Tibial nerve (tissue), 4 donors: ENCODE results near the gene CTSF. TPM values are rescaled to one million over a fixed set of nuclear protein-coding genes. Genes with fewer than 3 reads are reported as not detected.
"Not testable (repeated sequence)": the region's sequence is repeated elsewhere in the genome, so short reads cannot be mapped to it uniquely, and the experiment has no call there.

Experiments
- DNase-seq, 2 donors: peaks; one replicate each; pipeline ENCODE4 v3.0.0-alpha.2; 2019; ENCODE audit warnings: low spot score in 2 of 2
- H3K27ac ChIP-seq, 4 donors: fragments of 200-600 bp; sonication (generic) in 3 of 4; one replicate each; pipeline ENCODE4 v1.5.1; 2017 to 2019; ENCODE audit warnings: mild to moderate bottlenecking in 1 of 4
- H3K27me3 ChIP-seq, 2 donors: fragments of 200-600 bp; sonication (generic) in 1 of 2; one replicate each; pipeline versions ENCODE4 v1.5.1 to v1.6.0; 2017 to 2019
- H3K36me3 ChIP-seq, 3 donors: fragments of 200-600 bp; sonication (generic); one replicate each; pipeline ENCODE4 v1.5.1; 2018 to 2019
- H3K4me1 ChIP-seq, 4 donors: fragments of 200-600 bp; sonication (generic) in 3 of 4; one replicate each; pipeline ENCODE4 v1.5.1; 2017 to 2019
- H3K4me3 ChIP-seq, 4 donors: fragments of 200-600 bp; sonication (generic) in 3 of 4; one replicate each; pipeline ENCODE4 v1.5.1; 2017 to 2019; ENCODE audit warnings: mild to moderate bottlenecking in 1 of 4, moderate library complexity in 1 of 4
- H3K9me3 ChIP-seq, 4 donors: fragments of 200-600 bp; sonication (generic) in 3 of 4; one replicate each; pipeline ENCODE4 v1.5.1; 2017 to 2019
- EP300 ChIP-seq, 2 donors: sonication (generic); formaldehyde crosslinking; IDR thresholded peaks; one replicate each; pipeline ENCODE4 v1.6.1; 2017; ENCODE audit warnings: antibody characterized with exemption in 2 of 2, mild to moderate bottlenecking in 1 of 2
- POLR2A ChIP-seq, 2 donors: fragments of 450-650 bp; IDR thresholded peaks; one replicate each; pipeline ENCODE4 v1.6.1; 2017; ENCODE audit warnings: antibody characterized with exemption in 2 of 2, mild to moderate bottlenecking in 2 of 2, moderate library complexity in 2 of 2
- WGBS, 2 donors: methylation state at CpG; one replicate each; pipeline ENCODE4 v1.1.5; 2018; 5-methylcytosine and 5-hydroxymethylcytosine counted together
- total RNA-seq, 4 donors: library from RNA; depleted of rRNA; stranded (reverse); fragments of >200 nt; gene quantifications; one replicate each; pipeline ENCODE4 v1.1.0, GENCODE V29; 2016
- TF ChIP-seq, protein P1 (sequence below), 5 experiments: fragments of 200-600 bp in 3 of 5; fragments of 450-650 bp in 2 of 5; sonication (generic) in 3 of 5; IDR thresholded peaks; one replicate each; pipeline ENCODE4 v1.5.1; 2016 to 2019; ENCODE audit warnings: antibody characterized with exemption in 5 of 5, mild to moderate bottlenecking in 3 of 5, moderate library complexity in 2 of 5

CTSF gene
- total RNA-seq, 4 donors from 2014 or later, result 102 to 322 (median 190) TPM

DNA sequence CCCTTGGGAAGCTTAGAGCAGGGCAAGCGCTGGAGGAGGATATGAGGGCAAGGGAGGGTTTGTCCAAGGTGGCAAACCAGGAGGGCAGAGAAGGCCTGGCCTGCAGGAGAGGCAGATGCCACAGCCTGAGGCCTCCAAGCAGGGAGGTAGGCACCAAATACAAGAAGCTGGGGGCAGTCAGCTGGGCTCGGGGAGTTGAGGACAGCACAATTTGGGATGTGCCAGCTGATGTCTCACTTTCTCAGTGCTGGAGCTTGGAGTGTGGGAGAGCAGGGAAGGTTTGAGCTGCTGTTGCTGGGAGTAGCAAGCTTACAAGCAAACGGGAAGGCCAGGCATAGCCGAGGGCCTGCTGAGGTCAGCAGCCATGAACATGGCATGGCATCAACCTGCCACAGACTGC is 26.5 kb downstream of the CTSF start:
- Histone ChIP-seq H3K36me3 (peaks cover 0 to 63% (median 0%) of the 10 kb centered on the region in 3 donors), H3K4me3 (no peak overlapping the region), H3K4me1 (peaks cover 4 to 43% (median 22%) of the 10 kb centered on the region in 4 donors), H3K27ac (no peak overlapping the region), H3K27me3 (no peaks in the 10 kb centered on the region), H3K9me3 (no peaks in the 10 kb centered on the region)
- DNase-seq, result no peak
- WGBS, 2 donors, result 80 to 85% methylated on average over 4 of the region's 4 CpGs
- no peak for TF ChIP-seq POLR2A (IDR thresholded peaks at IDR 0.05)
- TF ChIP-seq, protein P1, sequence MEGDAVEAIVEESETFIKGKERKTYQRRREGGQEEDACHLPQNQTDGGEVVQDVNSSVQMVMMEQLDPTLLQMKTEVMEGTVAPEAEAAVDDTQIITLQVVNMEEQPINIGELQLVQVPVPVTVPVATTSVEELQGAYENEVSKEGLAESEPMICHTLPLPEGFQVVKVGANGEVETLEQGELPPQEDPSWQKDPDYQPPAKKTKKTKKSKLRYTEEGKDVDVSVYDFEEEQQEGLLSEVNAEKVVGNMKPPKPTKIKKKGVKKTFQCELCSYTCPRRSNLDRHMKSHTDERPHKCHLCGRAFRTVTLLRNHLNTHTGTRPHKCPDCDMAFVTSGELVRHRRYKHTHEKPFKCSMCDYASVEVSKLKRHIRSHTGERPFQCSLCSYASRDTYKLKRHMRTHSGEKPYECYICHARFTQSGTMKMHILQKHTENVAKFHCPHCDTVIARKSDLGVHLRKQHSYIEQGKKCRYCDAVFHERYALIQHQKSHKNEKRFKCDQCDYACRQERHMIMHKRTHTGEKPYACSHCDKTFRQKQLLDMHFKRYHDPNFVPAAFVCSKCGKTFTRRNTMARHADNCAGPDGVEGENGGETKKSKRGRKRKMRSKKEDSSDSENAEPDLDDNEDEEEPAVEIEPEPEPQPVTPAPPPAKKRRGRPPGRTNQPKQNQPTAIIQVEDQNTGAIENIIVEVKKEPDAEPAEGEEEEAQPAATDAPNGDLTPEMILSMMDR (IDR thresholded peaks at IDR 0.05), result no peak
- TF ChIP-seq EP300 (IDR thresholded peaks at IDR 0.05), result no peak

DNA sequence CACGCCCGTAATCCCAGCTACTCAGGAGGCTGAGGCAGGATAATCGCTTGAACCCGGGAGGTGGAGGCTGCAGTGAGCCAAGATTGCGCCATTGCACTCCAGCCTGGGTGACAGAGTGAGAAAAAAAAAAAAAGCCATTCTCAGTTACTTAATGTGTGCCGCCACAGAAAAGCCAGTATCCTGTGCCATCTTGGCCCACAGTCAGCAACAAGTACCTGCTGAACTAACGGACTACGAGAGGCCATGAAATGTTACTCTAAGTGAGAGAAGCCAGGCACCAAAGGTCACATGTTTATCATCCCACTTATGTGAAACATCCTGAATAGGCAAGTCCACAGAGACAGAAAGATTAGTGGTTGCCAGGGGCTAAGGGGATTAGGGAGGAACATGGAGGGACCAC is 27.8 kb downstream of the CTSF start:
- H3K36me3 ChIP-seq, result peaks cover 0 to 76% (median 0%) of the 10 kb centered on the region in 3 donors
- not testable (repeated sequence) for H3K9me3 ChIP-seq, H3K4me3 ChIP-seq, DNase-seq, H3K27ac ChIP-seq, H3K27me3 ChIP-seq
- peaks cover 4 to 35% (median 15%) of the 10 kb centered on the region in 4 donors for H3K4me1 ChIP-seq
- 86 to 92% methylated on average over 8 of the region's 8 CpGs for WGBS, 2 donors

DNA sequence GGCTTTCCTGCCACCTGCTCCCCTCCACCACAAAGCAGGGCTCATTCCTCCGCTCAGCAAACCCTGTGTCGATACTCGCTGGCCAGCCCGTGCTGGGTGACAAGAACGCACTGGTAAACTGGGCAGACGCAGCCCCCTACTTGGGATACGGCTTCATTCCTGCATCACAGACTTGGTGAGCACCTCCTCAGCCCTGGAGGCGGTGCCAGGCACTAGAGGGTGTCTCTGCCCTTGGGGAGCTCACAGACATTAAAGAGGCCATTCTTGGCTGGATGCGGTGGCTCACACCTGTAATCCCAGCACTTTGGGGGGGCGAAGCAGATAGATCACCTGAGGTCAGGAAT is 28.6 kb downstream of the CTSF start:
- no peak overlapping the region for H3K4me3 ChIP-seq
- no peak overlapping the region for H3K27ac ChIP-seq
- WGBS, 2 donors, result 84 to 91% methylated on average over 10 of the region's 10 CpGs
- peaks cover 1 to 28% (median 9%) of the 10 kb centered on the region in 4 donors for H3K4me1 ChIP-seq
- no peak for TF ChIP-seq EP300 (IDR thresholded peaks at IDR 0.05)
- no peak for TF ChIP-seq POLR2A (IDR thresholded peaks at IDR 0.05)
- TF ChIP-seq, protein P1 (IDR thresholded peaks at IDR 0.05), result no peak
- DNase-seq, result no peak
- H3K9me3 ChIP-seq, result no peaks in the 10 kb centered on the region
- peaks cover 0 to 84% (median 0%) of the 10 kb centered on the region in 3 donors for H3K36me3 ChIP-seq
- no peaks in the 10 kb centered on the region for H3K27me3 ChIP-seq

GRCh38 chr11:66539170-66539869 is 29.1 kb downstream of the CTSF start:
- H3K4me1 ChIP-seq, result peaks cover 0 to 23% (median 6%) of the 10 kb centered on the region in 4 donors
- no peaks in the 10 kb centered on the region for H3K9me3 ChIP-seq
- TF ChIP-seq POLR2A (IDR thresholded peaks at IDR 0.05) (no peak), EP300 (IDR thresholded peaks at IDR 0.05) (no peak)
- TF ChIP-seq, protein P1 (IDR thresholded peaks at IDR 0.05), result no peak
- H3K4me3 ChIP-seq, result no peak overlapping the region
- H3K27ac ChIP-seq, result no peak overlapping the region
- WGBS, 2 donors, result 68 to 73% methylated on average over 14 to 16 of the region's 16 CpGs
- DNase-seq, result no peak
- H3K36me3 ChIP-seq, result peaks cover 0 to 89% (median 0%) of the 10 kb centered on the region in 3 donors
- no peaks in the 10 kb centered on the region for H3K27me3 ChIP-seq

DNA sequence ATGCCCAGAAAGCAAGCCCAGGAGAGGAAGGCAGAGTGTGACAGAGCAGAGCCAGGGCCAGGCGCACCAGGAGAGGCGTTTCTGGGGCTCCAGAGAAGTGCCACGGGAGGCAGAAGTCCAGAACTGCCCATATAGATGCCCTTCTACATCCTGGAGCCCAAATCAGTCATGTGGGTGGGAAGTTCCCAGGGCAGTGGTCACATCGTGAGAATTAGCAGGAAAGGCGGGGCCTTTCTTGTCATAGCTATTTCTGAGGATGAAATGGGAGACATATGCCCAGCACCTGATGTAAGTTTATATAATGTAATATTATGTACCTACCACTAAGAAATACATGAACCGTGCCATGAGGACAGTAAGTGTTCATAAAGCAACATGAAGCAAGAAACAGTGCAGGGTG is 35.6 kb downstream of the CTSF start:
- DNase-seq, result no peak
- Histone ChIP-seq H3K4me3 (no peak overlapping the region), H3K9me3 (no peaks in the 10 kb centered on the region), H3K4me1 (no peaks in the 10 kb centered on the region), H3K36me3 (peaks cover 0 to 99% (median 0%) of the 10 kb centered on the region in 3 donors), H3K27ac (no peak overlapping the region), H3K27me3 (no peaks in the 10 kb centered on the region)
- 77 to 82% methylated on average over 6 of the region's 6 CpGs for WGBS, 2 donors
- TF ChIP-seq POLR2A (IDR thresholded peaks at IDR 0.05) (no peak), EP300 (IDR thresholded peaks at IDR 0.05) (no peak)
- TF ChIP-seq, protein P1 (IDR thresholded peaks at IDR 0.05), result no peak
